ENCODE results near the gene ABCG5. TPM values are rescaled to one million over a fixed set of nuclear protein-coding genes. Genes with fewer than 3 reads are reported as not detected.

Gene ABCG5
- 0.18 TPM for total RNA-seq

GRCh38 chr2:43838560-43839267 is at the start of gene ABCG5, which contains the start of gene ABCG8:
Gene ABCG5 (minus strand): TSS chr2:43838839. CDS start chr2:43838679, 160 bp downstream.
Gene ABCG8 (plus strand): TSS chr2:43838971. CDS start chr2:43839054, 83 bp downstream.

GRCh38 chr2:43773876-43774613 is 64.6 kb downstream of the ABCG5 start, which contains the start of gene DYNC2LI1:
Gene DYNC2LI1 (plus strand): TSS chr2:43774039. CDS start chr2:43774139, 100 bp downstream.

Small RNAs within 50 kb of the gene (small RNA-seq; reads per million reads assigned to genes)
- gene RN7SKP66 (ENCODE audit: low replicate concordance), result not detected

Other genes with a start within 250 kb of the ABCG5 start
- gene THADA, start 242.8 kb downstream of the ABCG5 start, total RNA-seq, result 52.5 TPM
- 67.0 TPM for gene PLEKHH2, start 201.6 kb downstream of the ABCG5 start, total RNA-seq
- 1.1 TPM for gene C1GALT1C1L, start 162.4 kb downstream of the ABCG5 start, total RNA-seq
- gene DYNC2LI1, start 64.8 kb downstream of the ABCG5 start, total RNA-seq, result 58.2 TPM
- gene ABCG8, start 132 bp upstream of the ABCG5 start, total RNA-seq, result 1.4 TPM
- gene LRPPRC, start 157.2 kb upstream of the ABCG5 start, total RNA-seq, result 95.8 TPM